Smooth muscle cell of the brain vasculature (primary cell): ENCODE data around the gene MAP4K3.
"Not testable (repeated sequence)": the region's sequence is repeated elsewhere in the genome, so short reads cannot be mapped to it uniquely, and the experiment has no call there.

Source experiments
- DNase-seq: peaks from one replicate; pipeline ENCODE4 v3.0.0-alpha.2; 2012; ENCODE audit warnings: low read depth, low spot score

The MAP4K3 gene

GRCh38 chr2:39244241-39244862 is 192.7 kb downstream of the MAP4K3 start:
- not testable (repeated sequence) for DNase-seq

- no peak for DNase-seq
Measured at GRCh38 chr2:39243469-39244123, 193.5 kb downstream of the MAP4K3 start, which contains the start of gene CDKL4. Gene CDKL4, minus strand, starts transcription at chr2:39243970.

- no peak for DNase-seq
Measured at GRCh38 chr2:39241588-39241987, 195.5 kb downstream of the MAP4K3 start.

- DNase-seq = no peak
Measured at GRCh38 chr2:39240758-39241157, 196.3 kb downstream of the MAP4K3 start.

GRCh38 chr2:39234754-39235153 is 202.3 kb downstream of the MAP4K3 start:
- DNase-seq = no peak

GRCh38 chr2:39232141-39232540 is 204.9 kb downstream of the MAP4K3 start:
- DNase-seq = no peak

- DNase-seq = no peak
Measured at GRCh38 chr2:39228413-39229209, 208.5 kb downstream of the MAP4K3 start.

GRCh38 chr2:39227628-39228412 is 209.3 kb downstream of the MAP4K3 start:
- peak; percentile 58 for DNase-seq

GRCh38 chr2:39225567-39225966 is 211.5 kb downstream of the MAP4K3 start:
- DNase-seq = no peak

- no peak for DNase-seq
Measured at GRCh38 chr2:39223909-39224308, 213.2 kb downstream of the MAP4K3 start.

- DNase-seq = no peak
Measured at GRCh38 chr2:39221459-39221858, 215.6 kb downstream of the MAP4K3 start.

- DNase-seq = no peak
Measured at GRCh38 chr2:39220136-39220535, 216.9 kb downstream of the MAP4K3 start.

- DNase-seq = no peak
Measured at GRCh38 chr2:39218391-39218790, 218.7 kb downstream of the MAP4K3 start.

GRCh38 chr2:39217192-39217550 is 219.9 kb downstream of the MAP4K3 start:
- DNase-seq = no peak

- no peak for DNase-seq
Measured at GRCh38 chr2:39216346-39217191, 220.5 kb downstream of the MAP4K3 start.

- DNase-seq = no peak
Measured at GRCh38 chr2:39215545-39215944, 221.5 kb downstream of the MAP4K3 start.

GRCh38 chr2:39213015-39213414 is 224.1 kb downstream of the MAP4K3 start:
- DNase-seq = no peak

- no peak for DNase-seq
Measured at GRCh38 chr2:39210846-39211245, 226.2 kb downstream of the MAP4K3 start.

GRCh38 chr2:39203382-39203781 is 233.7 kb downstream of the MAP4K3 start:
- no peak for DNase-seq

GRCh38 chr2:39202639-39203369 is 234.3 kb downstream of the MAP4K3 start:
- DNase-seq = no peak
